HFF-Myc (cell line): ENCODE measurements around the gene ANKRD24.

Experiments
- DNase-seq: peaks from one replicate; pipeline ENCODE4 v3.0.0-alpha.2; 2011; ENCODE audit warnings: low read depth; ENCODE audit errors: extremely low read depth
- H3K4me3 ChIP-seq: replicated peaks from 2 replicates; pipeline ENCODE4 v1.5.1; 2011; ENCODE audit warnings: low read depth, mild to moderate bottlenecking, control low read depth, low read length
- CTCF ChIP-seq: IDR thresholded peaks from 2 replicates; pipeline ENCODE4 v1.5.1; 2012; ENCODE audit warnings: mild to moderate bottlenecking, low read depth, low read length, control low read depth; ENCODE audit errors: missing control alignments

Gene ANKRD24

DNA sequence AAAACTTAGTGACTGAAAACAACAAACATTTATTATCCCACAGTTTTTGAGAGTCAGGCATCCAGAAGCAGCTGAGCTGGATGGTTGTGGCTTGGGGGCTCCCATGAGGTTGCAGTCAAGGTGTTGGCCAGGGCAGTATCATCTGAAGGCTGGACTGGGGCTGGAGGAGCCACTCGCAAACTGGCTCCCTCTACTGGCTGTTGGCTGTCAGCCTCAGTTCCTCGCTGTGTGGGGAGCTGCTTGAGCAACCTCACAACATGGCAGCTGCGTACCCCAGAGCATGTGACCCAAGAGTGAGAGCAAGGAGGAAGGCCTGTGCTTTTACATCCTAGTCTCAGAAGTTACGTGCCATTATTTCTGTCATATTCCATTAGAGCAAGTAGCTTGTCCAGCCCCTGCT, 74.1 kb downstream of the ANKRD24 start:
- no peak for DNase-seq
- TF ChIP-seq CTCF = peak; percentile 30
- no peak overlapping the region for H3K4me3 ChIP-seq

DNA sequence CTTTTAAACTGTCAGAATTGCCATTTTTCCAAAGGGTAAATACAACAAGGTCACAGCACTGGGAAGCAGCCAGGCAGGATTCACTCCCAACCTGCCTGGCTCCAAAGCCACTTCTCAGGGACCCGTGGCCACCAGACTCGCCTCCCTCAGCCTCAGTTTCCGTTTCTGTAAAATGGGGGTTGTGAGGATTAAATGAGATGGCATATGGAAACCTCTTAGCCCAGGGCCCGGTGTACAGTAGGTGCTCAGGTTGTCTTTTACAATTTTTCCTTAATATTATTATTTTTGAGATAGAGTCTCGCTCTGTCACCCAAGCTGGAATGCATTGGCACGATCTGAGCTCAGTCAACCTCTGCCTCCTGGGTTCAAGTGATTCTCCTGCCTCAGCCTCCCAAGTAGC, 74.5 kb downstream of the ANKRD24 start:
- no peak for TF ChIP-seq CTCF
- no peak for DNase-seq
- H3K4me3 ChIP-seq = no peak overlapping the region

DNA sequence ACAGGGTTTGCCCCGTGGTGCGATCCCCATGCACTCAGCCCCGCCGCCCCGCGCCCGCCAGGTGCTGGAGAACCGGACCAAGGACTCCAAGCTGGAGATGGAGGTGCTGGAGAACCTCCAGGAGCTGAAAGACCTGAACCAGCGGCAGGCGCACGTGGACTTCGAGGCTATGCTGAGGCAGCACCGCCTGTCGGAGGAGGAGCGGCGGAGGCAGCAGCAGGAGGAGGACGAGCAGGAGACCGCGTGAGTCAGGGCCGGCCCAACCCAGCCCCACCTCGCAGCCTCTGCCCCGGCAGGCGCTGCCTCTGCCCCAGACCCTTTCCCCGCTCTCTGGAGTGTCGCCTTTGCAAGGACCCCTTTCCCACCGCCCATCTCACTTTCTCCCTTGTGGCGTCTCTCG, 75.7 kb downstream of the ANKRD24 start:
- no peak for DNase-seq
- TF ChIP-seq CTCF = no peak
- no peak overlapping the region for H3K4me3 ChIP-seq

- DNase-seq = no peak
Measured at GRCh38 chr19:4260613-4261191, 78.2 kb downstream of the ANKRD24 start.

GRCh38 chr19:4264812-4265211, 82.3 kb downstream of the ANKRD24 start:
- no peak overlapping the region for H3K4me3 ChIP-seq
- no peak for DNase-seq
- no peak for TF ChIP-seq CTCF

More at GRCh38 chr19:4260613-4261191, 78.2 kb downstream of the ANKRD24 start:
- TF ChIP-seq CTCF = no peak
- no peak overlapping the region for H3K4me3 ChIP-seq

DNA sequence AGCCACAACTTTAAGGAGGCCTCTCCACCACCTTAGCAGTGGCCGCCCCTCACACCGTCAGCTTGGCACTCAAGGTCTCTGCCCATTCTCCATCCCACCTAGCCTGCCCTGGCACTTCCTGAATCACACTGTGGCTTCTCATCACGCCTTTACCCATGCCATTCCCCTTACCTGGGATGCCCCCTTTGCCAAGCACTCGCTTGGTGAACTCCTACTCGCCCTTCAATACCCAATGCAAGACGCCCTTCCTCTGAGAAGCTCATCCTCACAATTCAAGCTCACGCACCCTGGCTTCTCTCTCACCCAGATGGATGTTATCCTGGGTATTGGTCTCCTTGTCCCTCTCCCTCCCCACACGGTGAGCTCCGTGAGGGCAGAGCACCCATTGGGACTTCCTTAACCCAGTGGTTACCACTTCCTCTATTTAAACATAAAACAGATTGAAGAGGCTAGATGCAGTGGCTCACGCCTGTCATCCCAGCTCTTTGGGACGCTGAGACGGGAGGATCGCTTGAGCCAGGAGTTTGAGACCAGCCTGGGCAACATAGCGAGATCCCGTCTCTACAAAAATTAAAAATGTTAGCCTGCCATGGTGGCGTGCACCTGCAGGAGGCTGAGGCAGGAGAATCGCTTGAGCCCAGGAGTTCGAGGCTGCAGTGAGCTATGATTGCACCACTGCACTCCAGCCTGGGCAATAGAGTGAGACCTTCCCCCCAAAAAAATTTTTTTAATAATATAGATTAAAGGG, 83.9 kb downstream of the ANKRD24 start:
- DNase-seq = no peak
- no peak overlapping the region for H3K4me3 ChIP-seq
- no peak for TF ChIP-seq CTCF
